Panc1 (cell line): Measurements from ENCODE around the gene PLEKHG2.

Experiments used
- CTCF ChIP-seq: fragments of 450-650 bp; IDR thresholded peaks from 2 replicates; pipeline ENCODE4 v1.5.1; 2017; ENCODE audit warnings: mild to moderate bottlenecking
- POLR2AphosphoS5 ChIP-seq: IDR thresholded peaks from 2 replicates; pipeline ENCODE4 v1.6.1; 2012; ENCODE audit warnings: mild to moderate bottlenecking, low read depth, low read length, moderate library complexity
- REST ChIP-seq, 2 experiments: IDR thresholded peaks; 2 replicates each; pipeline ENCODE4 v1.6.1; 2011 to 2012; ENCODE audit warnings: low read depth in 2 of 2, control low read depth in 1 of 2, low read length in 1 of 2, mild to moderate bottlenecking in 1 of 2, moderate library complexity in 1 of 2; ENCODE audit not compliant: insufficient read depth in 1 of 2
- SIN3A ChIP-seq: IDR thresholded peaks from 2 replicates; pipeline ENCODE4 v1.6.1; 2012; ENCODE audit warnings: low read depth, mild to moderate bottlenecking, low read length, moderate library complexity, borderline replicate concordance; ENCODE audit not compliant: insufficient read depth
- TCF7L2 ChIP-seq: IDR thresholded peaks from 2 replicates; pipeline ENCODE4 v1.6.1; 2011; ENCODE audit warnings: mild to moderate bottlenecking, low read depth, low read length, inconsistent platforms

GRCh38 chr19:39430675-39431593 is 18.5 kb downstream of the PLEKHG2 start:
- TF ChIP-seq CTCF (no peak), POLR2AphosphoS5 (no peak), SIN3A (no peak), REST (IDR thresholded peaks at IDR 0.05; ENCODE audit: insufficient read depth in 1 of 2, low read depth in 2 of 2, low read length in 1 of 2) (no peak), TCF7L2 (no peak)
